ENCODE results near the gene CYP3A7. TPM values are rescaled to one million over a fixed set of nuclear protein-coding genes. Genes with fewer than 3 reads are reported as not detected.
"Not testable (repeated sequence)": the region's sequence is repeated elsewhere in the genome, so short reads cannot be mapped to it uniquely, and the experiment has no call there.

Gene CYP3A7
- total RNA-seq, 4 donors from 2014 or later, result 0.91 TPM; not detected in 3

- Histone ChIP-seq H3K9me3 (no peaks in the 10 kb centered on the region), H3K36me3 (no peaks in the 10 kb centered on the region), H3K4me1 (no peaks in the 10 kb centered on the region), H3K27me3 (no peaks in the 10 kb centered on the region), H3K4me3 (no peak overlapping the region), H3K27ac (no peak overlapping the region)
- no peak for DNase-seq
- no peak for TF ChIP-seq POLR2A (IDR thresholded peaks at IDR 0.05)
- TF ChIP-seq CTCF (IDR thresholded peaks at IDR 0.05), result no peak
- intact Hi-C loops (cut with DNase I; ENCODE audit: low total_unique reads), result no loop called here
Measured at GRCh38 chr7:99731638-99732374, 3.2 kb downstream of the CYP3A7 start.

DNA sequence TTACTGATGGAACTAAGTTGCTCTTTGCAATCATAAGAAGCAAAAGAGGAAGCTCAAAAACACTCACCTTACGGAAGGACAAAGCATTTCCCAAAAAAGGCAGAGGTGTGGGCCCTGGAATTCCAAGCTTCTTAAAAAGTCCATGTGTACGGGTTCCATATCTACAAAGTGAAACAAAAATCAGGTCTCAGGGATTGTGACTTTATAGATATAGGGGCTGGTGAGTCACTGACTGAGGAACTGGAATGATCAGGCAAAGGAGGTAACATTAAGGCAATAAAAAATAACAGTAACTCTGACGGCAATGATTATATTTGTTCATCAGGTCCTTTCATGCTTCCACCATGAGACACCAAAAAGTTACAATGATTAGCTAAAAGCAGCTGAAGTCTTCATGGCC, 4.0 kb downstream of the CYP3A7 start:
- intact Hi-C loops (cut with DNase I; ENCODE audit: low total_unique reads), result no loop called here
- Histone ChIP-seq H3K36me3 (no peaks in the 10 kb centered on the region), H3K4me1 (no peaks in the 10 kb centered on the region), H3K27ac (no peak overlapping the region), H3K27me3 (no peaks in the 10 kb centered on the region), H3K9me3 (no peaks in the 10 kb centered on the region), H3K4me3 (no peak overlapping the region)
- no peak for DNase-seq
- TF ChIP-seq CTCF (IDR thresholded peaks at IDR 0.05) (no peak), POLR2A (IDR thresholded peaks at IDR 0.05) (no peak)

GRCh38 chr7:99730238-99730810, 4.7 kb downstream of the CYP3A7 start:
- H3K9me3 ChIP-seq, result no peaks in the 10 kb centered on the region
- H3K27ac ChIP-seq, result no peak overlapping the region
- H3K27me3 ChIP-seq, result no peaks in the 10 kb centered on the region
- no peak for DNase-seq
- H3K4me1 ChIP-seq, result no peaks in the 10 kb centered on the region
- intact Hi-C loops (cut with DNase I; ENCODE audit: low total_unique reads), result no loop called here
- no peak for TF ChIP-seq CTCF (IDR thresholded peaks at IDR 0.05)
- TF ChIP-seq POLR2A (IDR thresholded peaks at IDR 0.05), result no peak
- H3K4me3 ChIP-seq, result no peak overlapping the region
- no peaks in the 10 kb centered on the region for H3K36me3 ChIP-seq

GRCh38 chr7:99729486-99730237, 5.3 kb downstream of the CYP3A7 start:
- H3K27ac ChIP-seq, result no peak overlapping the region
- TF ChIP-seq CTCF (IDR thresholded peaks at IDR 0.05) (no peak), POLR2A (IDR thresholded peaks at IDR 0.05) (no peak)
- no peaks in the 10 kb centered on the region for H3K27me3 ChIP-seq
- intact Hi-C loops (cut with DNase I; ENCODE audit: low total_unique reads), result no loop called here
- H3K4me3 ChIP-seq, result no peak overlapping the region
- H3K36me3 ChIP-seq, result no peaks in the 10 kb centered on the region
- no peaks in the 10 kb centered on the region for H3K4me1 ChIP-seq
- no peak for DNase-seq
- H3K9me3 ChIP-seq, result no peaks in the 10 kb centered on the region

- Histone ChIP-seq H3K36me3 (no peaks in the 10 kb centered on the region), H3K9me3 (no peaks in the 10 kb centered on the region), H3K27ac (no peak overlapping the region), H3K4me3 (no peak overlapping the region), H3K4me1 (no peaks in the 10 kb centered on the region), H3K27me3 (no peaks in the 10 kb centered on the region)
- no peak for DNase-seq
- intact Hi-C loops (cut with DNase I; ENCODE audit: low total_unique reads), result no loop called here
- no peak for TF ChIP-seq POLR2A (IDR thresholded peaks at IDR 0.05)
- no peak for TF ChIP-seq CTCF (IDR thresholded peaks at IDR 0.05)
Measured at GRCh38 chr7:99728615-99729014, 6.4 kb downstream of the CYP3A7 start.

GRCh38 chr7:99723201-99723600, 11.8 kb downstream of the CYP3A7 start:
- H3K4me3 ChIP-seq; H3K27ac ChIP-seq; H3K9me3 ChIP-seq; intact Hi-C loops (cut with DNase I; ENCODE audit: low total_unique reads); DNase-seq; H3K27me3 ChIP-seq; H3K4me1 ChIP-seq; H3K36me3 ChIP-seq: not testable (repeated sequence)

Data from uterus (tissue), 4 donors.